Activated CD4-positive, alpha-beta T cell treated with anti-CD3 and anti-CD28 coated beads, Interleukin-2, amount 50 U/mL, for 16 hours (primary cell): ENCODE measurements around the gene GPX4.
"Not testable (repeated sequence)": the region's sequence is repeated elsewhere in the genome, so short reads cannot be mapped to it uniquely, and the experiment has no call there.

ENCODE experiments used
- DNase-seq: peaks from one replicate; pipeline ENCODE4 v3.0.0-alpha.2; 2020

The GPX4 gene

DNA sequence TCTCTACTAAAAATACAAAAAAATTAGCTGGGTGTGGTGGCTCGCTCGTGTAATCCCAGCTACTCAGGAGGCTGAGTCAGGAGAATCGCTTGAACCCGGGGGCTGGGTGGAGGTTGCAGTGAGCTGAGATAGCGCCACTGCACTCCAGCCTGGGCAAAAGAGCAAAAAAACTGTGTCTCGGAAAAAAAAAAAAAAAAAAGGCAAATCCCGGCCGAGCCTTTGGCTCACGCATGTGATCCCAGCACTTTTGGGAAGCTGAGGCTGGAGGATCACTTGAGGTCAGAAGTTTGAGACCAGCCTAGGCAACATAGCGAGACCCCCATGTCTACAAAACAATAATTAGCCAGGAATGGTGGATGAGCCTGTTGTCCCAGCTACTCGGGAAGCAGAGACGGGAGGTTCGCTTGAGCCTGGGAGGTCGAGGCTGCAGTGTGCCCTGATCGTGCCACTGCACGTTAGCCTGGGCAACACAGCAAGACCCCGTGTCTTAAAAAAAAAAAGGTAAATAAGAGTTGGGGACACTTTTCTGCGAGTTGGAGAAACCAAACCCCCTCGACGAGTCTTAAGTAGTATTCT, 574 bp upstream of the GPX4 start:
- DNase-seq: no peak

- peak; percentile 63 for DNase-seq
Observed at GRCh38 chr19:1104311-1105007, 665 bp downstream of the GPX4 start.

DNA sequence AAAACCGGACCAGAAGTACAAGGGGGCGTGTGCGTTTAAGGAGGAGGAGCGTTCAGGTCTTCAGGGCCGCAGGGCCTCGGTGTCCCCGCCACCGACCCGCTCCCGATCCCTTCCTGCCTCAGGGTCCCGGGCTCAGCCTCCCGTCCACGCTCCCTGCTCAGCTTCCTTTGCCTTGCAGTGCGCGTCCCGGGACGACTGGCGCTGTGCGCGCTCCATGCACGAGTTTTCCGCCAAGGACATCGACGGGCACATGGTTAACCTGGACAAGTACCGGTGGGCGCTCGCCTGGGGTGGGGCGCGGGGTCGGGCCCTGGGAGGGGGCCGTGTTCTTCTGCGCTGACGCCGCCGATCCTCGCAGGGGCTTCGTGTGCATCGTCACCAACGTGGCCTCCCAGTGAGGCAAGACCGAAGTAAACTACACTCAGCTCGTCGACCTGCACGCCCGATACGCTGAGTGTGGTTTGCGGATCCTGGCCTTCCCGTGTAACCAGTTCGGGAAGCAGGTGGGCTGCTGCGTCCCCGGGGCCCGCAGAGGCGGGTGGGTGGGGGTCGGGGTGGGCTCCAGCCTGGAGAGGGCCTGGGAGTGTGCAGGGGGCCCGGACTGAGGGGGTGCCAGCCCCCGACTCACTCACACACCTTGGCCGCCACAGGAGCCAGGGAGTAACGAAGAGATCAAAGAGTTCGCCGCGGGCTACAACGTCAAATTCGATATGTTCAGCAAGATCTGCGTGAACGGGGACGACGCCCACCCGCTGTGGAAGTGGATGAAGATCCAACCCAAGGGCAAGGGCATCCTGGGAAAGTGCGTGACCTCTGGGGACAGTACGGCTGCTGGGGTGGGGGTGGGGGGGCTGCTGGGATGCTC, 1.4 kb downstream of the GPX4 start:
- DNase-seq: no peak

GRCh38 chr19:1105873-1106840, 2.4 kb downstream of the GPX4 start:
- DNase-seq: no peak

DNA sequence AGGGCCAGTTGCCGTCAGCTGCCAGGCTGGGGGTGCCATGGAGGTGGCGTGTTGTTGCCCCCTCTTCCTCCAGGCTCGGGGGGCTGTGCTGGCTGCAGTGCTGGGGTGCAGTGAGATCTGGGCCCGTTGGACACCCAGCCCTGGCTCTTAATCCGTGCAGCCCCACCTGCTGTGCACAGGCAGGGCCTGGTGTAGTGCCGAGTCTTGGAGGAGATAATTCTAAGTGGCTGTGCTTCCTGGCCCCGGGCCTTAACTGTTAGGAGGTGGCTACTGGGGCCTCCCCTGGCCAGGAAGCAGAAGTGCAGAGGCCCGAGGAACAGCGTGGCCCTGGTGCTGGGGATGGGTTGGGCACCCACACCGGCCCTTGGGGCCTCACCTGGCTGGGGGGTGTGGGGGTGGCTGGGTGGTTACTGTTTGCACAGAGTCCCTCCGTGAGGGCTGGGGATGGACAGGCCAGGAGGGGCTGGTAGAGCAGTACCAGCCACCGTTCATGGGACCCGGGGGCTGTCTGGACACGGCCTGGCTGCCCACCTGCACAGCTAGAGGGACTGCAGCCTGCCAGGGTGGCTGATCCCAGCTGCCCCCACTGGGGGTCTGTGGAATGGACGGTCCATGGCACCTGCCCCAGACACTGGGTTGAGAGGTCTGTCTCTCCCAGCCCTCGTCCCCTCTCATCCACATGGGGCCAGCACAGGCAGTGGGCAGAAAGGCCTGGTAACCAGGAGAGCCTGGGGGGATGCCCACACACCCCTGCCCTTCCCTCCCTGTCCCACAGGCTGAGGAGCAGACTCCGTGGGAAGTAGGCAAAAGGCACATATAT, 3.3 kb downstream of the GPX4 start:
- DNase-seq: no peak

DNA sequence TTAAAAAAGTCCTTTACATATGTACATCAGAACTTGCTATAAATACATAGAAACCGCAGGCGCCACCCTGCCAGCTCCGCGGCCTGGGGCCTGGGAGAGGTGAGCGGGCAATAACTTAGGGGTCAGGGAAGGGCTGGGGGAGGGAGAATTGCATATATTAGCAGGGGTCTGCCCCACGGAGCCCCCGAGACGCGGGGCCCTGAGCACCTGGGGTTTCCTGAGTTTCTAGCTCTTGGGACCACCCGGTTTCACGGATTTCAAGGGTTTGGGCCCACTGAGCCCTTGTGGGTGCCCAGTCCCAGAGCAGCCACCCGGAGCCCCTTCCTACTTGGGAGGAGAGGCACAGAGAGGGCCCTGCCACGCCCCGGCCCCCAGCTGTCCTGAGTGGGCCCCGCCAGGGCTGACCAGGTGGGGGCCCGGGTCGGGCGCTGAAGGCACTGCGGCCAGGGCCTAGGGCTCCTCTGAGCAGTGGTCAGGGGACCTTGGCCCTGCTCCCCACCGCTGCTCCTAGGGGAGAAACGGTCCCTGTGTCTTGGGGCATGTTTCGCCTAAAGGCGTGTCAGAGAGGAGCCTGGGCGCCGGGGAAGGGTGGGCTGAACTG, 4.0 kb downstream of the GPX4 start:
- DNase-seq: no peak

GRCh38 chr19:1108291-1109031, 4.7 kb downstream of the GPX4 start:
- DNase-seq: no peak

GRCh38 chr19:1109032-1109551, 5.3 kb downstream of the GPX4 start:
- DNase-seq: no peak

DNA sequence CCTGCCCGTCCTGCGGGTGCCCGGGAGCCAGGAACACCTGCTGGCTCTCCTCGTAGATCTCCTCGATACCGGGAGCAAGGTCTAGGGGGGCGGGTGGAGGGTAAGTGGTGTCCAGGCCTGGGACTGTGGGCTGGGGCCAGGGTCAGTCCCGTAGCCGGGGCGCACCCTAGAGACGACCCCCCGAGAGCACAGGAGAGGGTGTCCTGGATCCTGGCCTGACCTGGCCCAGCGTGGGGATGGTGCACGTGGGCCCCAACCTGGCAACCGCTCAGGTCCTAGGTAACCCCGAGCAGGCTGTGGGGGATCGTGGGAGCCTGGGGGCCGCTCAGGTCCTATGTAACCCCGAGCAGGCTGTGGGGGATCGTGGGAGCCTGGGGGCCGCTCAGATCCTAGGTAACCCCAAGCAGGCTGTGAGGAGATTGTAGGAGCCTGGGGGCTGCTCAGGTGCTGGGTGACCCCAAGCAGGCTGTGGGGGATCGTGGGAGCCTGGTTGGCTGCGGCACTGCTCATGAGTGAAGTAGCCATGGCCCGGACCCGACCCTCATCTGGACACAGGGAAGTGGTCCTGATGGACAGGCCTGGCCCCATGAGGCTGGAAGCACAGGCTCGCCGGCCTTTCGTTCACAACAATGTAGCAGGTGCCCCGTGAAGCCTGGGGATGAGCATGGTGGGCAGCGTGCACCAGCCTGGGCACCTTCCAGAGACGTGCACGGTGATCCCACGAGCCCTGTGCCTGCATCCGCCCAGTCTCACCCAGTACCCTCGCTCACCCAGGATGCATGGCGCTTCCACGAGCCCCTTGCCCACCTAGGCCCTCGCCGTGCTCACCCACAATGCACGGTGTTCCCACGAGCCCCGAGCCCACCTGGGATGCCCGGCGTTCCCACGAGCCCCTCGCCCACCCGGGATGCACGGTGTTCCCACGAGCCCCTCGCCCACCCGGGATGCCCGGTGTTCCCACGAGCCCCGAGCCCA, 6.2 kb downstream of the GPX4 start:
- no peak for DNase-seq

DNA sequence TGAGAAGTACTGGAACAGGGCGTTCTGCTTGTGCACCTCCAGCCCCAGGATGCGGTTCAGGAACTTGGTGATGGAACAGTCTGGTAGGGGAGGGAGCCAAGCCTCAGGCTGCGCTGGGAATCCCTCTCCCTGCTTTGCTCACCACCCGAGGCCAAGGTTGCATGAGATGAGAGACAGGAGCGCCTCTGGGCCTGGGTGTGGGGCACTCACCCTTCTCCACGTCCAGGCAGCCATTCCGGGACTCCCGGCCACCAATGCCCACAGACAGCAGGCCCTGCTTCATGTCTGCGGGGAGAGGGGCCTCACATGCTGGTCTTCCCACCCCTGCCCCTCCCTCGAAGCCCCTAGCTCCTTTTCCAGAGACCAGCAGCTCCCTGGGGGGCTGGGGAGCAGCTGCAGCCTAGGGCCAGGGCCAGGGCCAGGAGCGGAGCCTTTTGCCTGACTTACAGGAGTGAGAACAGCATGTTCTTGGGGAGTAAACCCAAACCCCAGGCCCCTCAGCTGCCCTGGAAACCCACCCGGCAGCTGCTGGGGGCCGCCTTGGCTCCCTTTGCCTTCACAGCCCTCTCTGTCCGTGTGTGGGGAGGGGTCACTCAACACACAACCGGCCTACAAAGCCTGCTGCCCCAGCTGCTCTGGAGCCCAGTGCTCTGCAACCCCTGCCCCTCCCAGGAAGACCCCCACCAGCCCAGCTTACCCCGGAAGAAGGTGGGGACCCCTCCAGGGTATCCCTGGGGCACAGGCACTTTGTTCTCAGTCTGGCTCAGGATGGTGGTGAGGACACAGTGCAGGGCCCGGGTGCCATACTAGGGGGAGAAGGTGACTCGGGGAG, 7.2 kb downstream of the GPX4 start:
- no peak for DNase-seq

GRCh38 chr19:1111641-1112267, 8.0 kb downstream of the GPX4 start:
- no peak for DNase-seq

DNA sequence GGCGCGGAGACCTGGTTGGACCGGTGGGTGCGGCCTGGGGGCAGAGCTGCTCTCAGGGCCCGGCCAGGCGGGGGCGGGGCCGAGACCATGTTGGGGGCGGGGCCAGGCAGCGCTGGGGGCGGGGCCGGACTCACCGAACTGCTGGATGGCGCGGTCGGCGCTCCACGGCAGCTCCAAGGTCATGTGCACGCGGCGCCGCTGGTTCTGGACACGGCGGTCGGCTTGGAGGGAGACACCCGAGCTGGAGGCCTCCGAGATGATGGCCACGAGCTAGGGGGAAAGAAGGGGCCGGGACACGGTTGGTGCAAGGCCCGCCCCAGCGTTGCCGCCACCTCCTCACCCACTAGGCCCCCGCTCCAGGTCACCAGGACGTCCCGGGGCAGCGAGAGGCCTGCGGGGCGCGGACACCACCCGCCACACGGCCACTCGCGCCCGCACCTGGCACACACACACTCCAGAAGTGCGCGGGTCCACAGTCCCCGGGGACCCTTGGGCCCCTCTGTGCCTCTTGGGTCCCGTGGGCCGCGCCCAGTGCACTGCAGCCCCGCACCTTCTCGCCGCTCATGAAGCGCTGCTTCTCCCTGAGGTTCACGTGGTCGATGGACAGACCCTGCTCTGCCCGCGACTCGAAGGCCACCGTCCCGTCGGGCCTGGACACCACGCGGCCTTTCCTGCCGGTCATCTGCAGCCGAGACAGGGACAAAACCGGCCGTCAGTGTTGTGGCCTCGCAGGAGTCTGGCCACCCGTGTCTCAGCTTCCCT, 8.7 kb downstream of the GPX4 start:
- no peak for DNase-seq

DNA sequence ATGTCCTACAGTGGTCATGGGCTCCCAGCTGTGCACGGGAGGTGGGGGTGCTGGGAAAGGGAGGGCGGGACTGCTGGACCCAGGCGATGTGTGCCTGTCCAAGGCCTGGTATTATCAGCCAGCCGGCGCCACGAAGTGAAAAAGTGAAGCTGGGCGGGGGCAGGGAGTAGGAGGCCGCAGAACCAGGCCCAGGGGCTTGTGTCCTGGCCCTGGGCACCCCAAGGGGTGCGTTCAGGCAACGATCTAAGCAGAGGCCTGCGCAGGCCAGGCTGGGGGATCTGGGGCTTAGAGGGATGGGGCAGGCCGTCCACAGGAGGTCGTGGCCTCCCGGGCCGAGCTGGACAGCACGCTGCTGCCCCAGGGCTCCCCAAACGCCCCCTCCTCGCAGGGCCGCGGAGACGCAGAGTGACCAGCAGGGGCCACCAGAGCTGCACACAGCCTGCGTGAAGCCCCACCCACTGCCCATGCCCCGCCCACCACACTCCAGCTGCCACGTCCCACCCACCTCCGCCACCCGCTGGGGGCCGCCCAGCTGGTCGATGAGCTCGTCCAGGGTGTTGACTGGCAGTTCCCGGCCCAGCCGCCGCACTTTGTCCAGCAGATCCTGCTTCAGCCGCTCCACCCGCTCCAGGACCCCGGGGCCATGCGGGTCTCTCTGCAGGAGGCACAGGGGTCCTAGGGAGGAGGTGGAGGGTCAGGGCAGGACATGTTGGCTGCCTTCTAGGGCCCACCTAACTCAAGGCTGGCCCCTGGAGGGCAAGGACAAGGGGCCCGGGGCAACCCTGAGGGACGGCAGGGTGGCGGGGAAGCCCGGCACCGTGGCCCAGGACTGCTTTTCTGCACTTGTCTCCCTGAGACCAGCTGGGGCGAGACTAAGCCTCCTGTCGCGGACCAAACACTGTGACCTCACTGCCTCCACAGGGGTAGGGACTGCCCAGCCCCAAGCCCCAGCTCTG, 9.5 kb downstream of the GPX4 start:
- peak; percentile 85 for DNase-seq

GRCh38 chr19:1113986-1114483, 10.2 kb downstream of the GPX4 start:
- no peak for DNase-seq

- not testable (repeated sequence) for DNase-seq
Observed at GRCh38 chr19:1114728-1115127, 10.9 kb downstream of the GPX4 start.
